Hepatocyte (in vitro differentiated cells): ENCODE measurements around the gene PPP1R1C. TPM values are rescaled to one million over a fixed set of nuclear protein-coding genes. Genes with fewer than 3 reads are reported as not detected.
"Not testable (repeated sequence)": the region's sequence is repeated elsewhere in the genome, so short reads cannot be mapped to it uniquely, and the experiment has no call there.

ENCODE experiments used
- DNase-seq: peaks from one replicate; pipeline ENCODE4 v3.0.0-alpha.2; 2016; ENCODE audit warnings: low spot score
- H2AFZ ChIP-seq: fragments of 200-600 bp; sonication (generic); 2 replicates; pipeline ENCODE4 v1.6.0; 2016; ENCODE audit warnings: antibody characterized with exemption, mild to moderate bottlenecking
- H3K27ac ChIP-seq: fragments of 200-600 bp; sonication (generic); 2 replicates; pipeline ENCODE4 v1.5.1; 2016; ENCODE audit warnings: mild to moderate bottlenecking
- H3K27me3 ChIP-seq: fragments of 200-600 bp; sonication (generic); 2 replicates; pipeline ENCODE4 v1.6.1; 2016
- H3K36me3 ChIP-seq: fragments of 200-600 bp; sonication (generic); replicated peaks from 2 replicates; pipeline ENCODE4 v1.5.1; 2016; ENCODE audit warnings: low read depth; ENCODE audit not compliant: insufficient read depth
- H3K4me1 ChIP-seq: fragments of 200-600 bp; sonication (generic); 2 replicates; pipeline ENCODE4 v1.5.1; 2016; ENCODE audit warnings: mild to moderate bottlenecking, moderate library complexity; ENCODE audit not compliant: insufficient read depth
- H3K4me2 ChIP-seq: fragments of 200-600 bp; sonication (generic); 2 replicates; pipeline ENCODE4 v1.6.0; 2016
- H3K4me3 ChIP-seq: fragments of 200-600 bp; sonication (generic); 2 replicates; pipeline ENCODE4 v1.5.1; 2016; ENCODE audit warnings: mild to moderate bottlenecking
- H3K79me2 ChIP-seq: fragments of 200-600 bp; sonication (generic); 2 replicates; pipeline ENCODE4 v1.6.0; 2017; ENCODE audit warnings: mild to moderate bottlenecking
- H3K9me2 ChIP-seq: fragments of 200-600 bp; sonication (generic); replicated peaks from 2 replicates; pipeline ENCODE4 v1.6.0; 2017; ENCODE audit warnings: mild to moderate bottlenecking; ENCODE audit not compliant: insufficient read depth
- H3K9me3 ChIP-seq: fragments of 200-600 bp; sonication (generic); 2 replicates; pipeline ENCODE4 v1.5.1; 2016; ENCODE audit warnings: low read depth, mild to moderate bottlenecking
- H4K20me1 ChIP-seq: fragments of 200-600 bp; sonication (generic); 2 replicates; pipeline ENCODE4 v1.6.0; 2016; ENCODE audit warnings: mild to moderate bottlenecking; ENCODE audit not compliant: insufficient read depth, poor library complexity, severe bottlenecking
- EZH2 ChIP-seq: fragments of 200-600 bp; sonication (generic); IDR thresholded peaks from 2 replicates; pipeline ENCODE4 v1.6.1; 2016; ENCODE audit warnings: antibody characterized with exemption, mild to moderate bottlenecking, borderline replicate concordance
- EZH2phosphoT487 ChIP-seq: fragments of 200-600 bp; sonication (generic); IDR thresholded peaks from one replicate; pipeline ENCODE4 v1.6.1; 2018; ENCODE audit warnings: antibody characterized with exemption, mild to moderate bottlenecking, low read depth, moderate library complexity; ENCODE audit not compliant: unreplicated experiment, severe bottlenecking
- whole genome bisulfite sequencing: methylation state at CpG from one replicate; pipeline ENCODE4 v1.1.6; 2016; ENCODE audit warnings: low lambda C conversion rate; ENCODE audit errors: missing lambda C conversion rate; 5-methylcytosine and 5-hydroxymethylcytosine counted together
- polyA plus RNA-seq: library from polyadenylated mRNA; unstranded; fragments of >200 nt; fragmentation: Nextera tagmentation; extraction: Ambion mirVana; gene quantifications from 2 replicates; pipeline ENCODE4 v1.2.1, GENCODE V29; 2016
- total RNA-seq: library from RNA; depleted of rRNA; stranded (reverse); fragments of >200 nt; gene quantifications from 2 replicates; pipeline ENCODE4 v1.2.3, GENCODE V29; 2014
- TF ChIP-seq, protein P1 (sequence below): fragments of 200-600 bp; sonication (generic); IDR thresholded peaks from 2 replicates; pipeline ENCODE4 v1.5.1; 2016; ENCODE audit warnings: antibody characterized with exemption, mild to moderate bottlenecking; ENCODE audit not compliant: poor library complexity

PPP1R1C gene
- total and polyA plus RNA-seq, 2 experiments from 2014 or later, result 8.4 to 10.7 TPM

DNA sequence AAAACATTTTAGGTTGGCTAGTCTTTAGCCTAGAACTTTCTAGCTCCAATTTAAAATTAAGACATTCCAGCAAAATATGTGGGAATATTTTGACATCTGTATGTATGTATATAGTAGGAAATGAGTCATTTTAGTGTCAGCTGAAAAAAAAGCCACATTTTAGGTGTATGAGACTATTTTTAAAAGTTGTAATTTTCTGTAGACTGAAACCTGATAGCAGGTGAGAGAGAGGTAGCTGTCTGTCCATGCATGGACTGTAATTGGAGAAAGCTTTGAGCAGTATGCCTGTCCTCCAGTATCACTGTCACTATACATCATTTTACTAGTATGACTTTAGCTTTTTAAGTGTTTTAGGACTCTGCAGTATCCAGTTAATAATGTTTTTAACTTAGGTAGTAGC is 26.1 kb upstream of the PPP1R1C start:
- Histone ChIP-seq H3K9me2 (no peaks in the 10 kb centered on the region), H3K27me3 (no peaks in the 10 kb centered on the region), H4K20me1 (no peaks in the 10 kb centered on the region), H3K36me3 (no peaks in the 10 kb centered on the region), H3K27ac (no peak overlapping the region), H3K4me3 (no peak overlapping the region), H3K4me1 (peaks cover 3% of the 10 kb centered on the region), H3K4me2 (no peak overlapping the region), H3K79me2 (no peaks in the 10 kb centered on the region), H2AFZ (no peak overlapping the region), H3K9me3 (no peaks in the 10 kb centered on the region)
- TF ChIP-seq EZH2phosphoT487, result no peak
- TF ChIP-seq, protein P1, sequence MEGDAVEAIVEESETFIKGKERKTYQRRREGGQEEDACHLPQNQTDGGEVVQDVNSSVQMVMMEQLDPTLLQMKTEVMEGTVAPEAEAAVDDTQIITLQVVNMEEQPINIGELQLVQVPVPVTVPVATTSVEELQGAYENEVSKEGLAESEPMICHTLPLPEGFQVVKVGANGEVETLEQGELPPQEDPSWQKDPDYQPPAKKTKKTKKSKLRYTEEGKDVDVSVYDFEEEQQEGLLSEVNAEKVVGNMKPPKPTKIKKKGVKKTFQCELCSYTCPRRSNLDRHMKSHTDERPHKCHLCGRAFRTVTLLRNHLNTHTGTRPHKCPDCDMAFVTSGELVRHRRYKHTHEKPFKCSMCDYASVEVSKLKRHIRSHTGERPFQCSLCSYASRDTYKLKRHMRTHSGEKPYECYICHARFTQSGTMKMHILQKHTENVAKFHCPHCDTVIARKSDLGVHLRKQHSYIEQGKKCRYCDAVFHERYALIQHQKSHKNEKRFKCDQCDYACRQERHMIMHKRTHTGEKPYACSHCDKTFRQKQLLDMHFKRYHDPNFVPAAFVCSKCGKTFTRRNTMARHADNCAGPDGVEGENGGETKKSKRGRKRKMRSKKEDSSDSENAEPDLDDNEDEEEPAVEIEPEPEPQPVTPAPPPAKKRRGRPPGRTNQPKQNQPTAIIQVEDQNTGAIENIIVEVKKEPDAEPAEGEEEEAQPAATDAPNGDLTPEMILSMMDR, result no peak
- no peak for TF ChIP-seq EZH2
- DNase-seq, result no peak

DNA sequence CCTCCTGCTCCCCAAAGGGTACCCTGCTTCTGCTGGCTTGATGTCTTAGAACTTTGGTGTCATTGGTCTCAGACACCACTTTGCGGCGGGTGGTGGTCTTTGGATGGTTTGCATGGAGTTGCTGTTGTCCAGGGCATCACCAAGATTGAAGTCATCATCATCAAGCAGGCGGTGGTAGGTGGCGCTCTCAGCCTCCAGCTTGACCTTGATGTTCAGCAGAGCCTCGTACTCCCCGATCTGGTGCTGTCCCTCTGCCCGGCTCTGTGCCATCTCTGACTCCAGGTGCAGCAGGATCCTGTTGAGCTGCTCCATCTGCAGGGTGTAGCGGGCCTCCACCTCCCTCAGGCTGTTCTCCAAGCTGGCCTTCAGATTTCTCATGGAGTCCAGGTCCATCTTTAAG is 24.5 kb upstream of the PPP1R1C start:
- not testable (repeated sequence) for H3K27ac ChIP-seq, H3K4me2 ChIP-seq, H3K4me3 ChIP-seq, H4K20me1 ChIP-seq, H2AFZ ChIP-seq, H3K9me3 ChIP-seq, DNase-seq, H3K4me1 ChIP-seq, H3K36me3 ChIP-seq, H3K9me2 ChIP-seq, H3K27me3 ChIP-seq, H3K79me2 ChIP-seq
- 98% methylated on average over 8 of the region's 8 CpGs for WGBS

DNA sequence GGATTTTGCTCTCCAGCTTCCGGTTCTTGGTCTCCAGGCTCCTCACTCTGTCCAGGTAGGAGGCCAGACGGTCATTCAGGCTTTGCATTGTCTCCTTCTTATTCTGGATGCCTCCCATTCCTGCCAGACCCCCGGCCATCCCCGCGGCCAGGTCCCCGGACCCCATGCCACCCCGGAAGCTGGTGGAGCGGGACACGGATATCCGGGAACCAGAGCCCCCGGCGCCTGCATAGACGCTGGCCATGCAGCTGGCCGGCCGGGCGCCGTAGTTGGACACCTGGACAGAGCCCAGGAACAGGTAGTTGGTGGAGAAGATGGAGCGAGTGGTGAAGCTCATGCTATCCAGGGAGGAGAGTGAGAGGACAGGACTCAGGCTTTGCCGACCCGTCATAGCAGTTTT is 23.5 kb upstream of the PPP1R1C start:
- no peaks in the 10 kb centered on the region for H3K36me3 ChIP-seq
- H2AFZ ChIP-seq, result no peak overlapping the region
- H3K4me3 ChIP-seq, result no peak overlapping the region
- no peak overlapping the region for H3K27ac ChIP-seq
- no peaks in the 10 kb centered on the region for H4K20me1 ChIP-seq
- no peak for DNase-seq
- TF ChIP-seq, protein P1, result no peak
- no peak for TF ChIP-seq EZH2phosphoT487
- no peak for TF ChIP-seq EZH2
- H3K9me3 ChIP-seq, result no peaks in the 10 kb centered on the region
- no peaks in the 10 kb centered on the region for H3K9me2 ChIP-seq
- WGBS, result 96% methylated on average over 14 of the region's 20 CpGs
- no peak overlapping the region for H3K4me2 ChIP-seq
- H3K4me1 ChIP-seq, result no peaks in the 10 kb centered on the region
- no peaks in the 10 kb centered on the region for H3K27me3 ChIP-seq
- no peaks in the 10 kb centered on the region for H3K79me2 ChIP-seq

DNA sequence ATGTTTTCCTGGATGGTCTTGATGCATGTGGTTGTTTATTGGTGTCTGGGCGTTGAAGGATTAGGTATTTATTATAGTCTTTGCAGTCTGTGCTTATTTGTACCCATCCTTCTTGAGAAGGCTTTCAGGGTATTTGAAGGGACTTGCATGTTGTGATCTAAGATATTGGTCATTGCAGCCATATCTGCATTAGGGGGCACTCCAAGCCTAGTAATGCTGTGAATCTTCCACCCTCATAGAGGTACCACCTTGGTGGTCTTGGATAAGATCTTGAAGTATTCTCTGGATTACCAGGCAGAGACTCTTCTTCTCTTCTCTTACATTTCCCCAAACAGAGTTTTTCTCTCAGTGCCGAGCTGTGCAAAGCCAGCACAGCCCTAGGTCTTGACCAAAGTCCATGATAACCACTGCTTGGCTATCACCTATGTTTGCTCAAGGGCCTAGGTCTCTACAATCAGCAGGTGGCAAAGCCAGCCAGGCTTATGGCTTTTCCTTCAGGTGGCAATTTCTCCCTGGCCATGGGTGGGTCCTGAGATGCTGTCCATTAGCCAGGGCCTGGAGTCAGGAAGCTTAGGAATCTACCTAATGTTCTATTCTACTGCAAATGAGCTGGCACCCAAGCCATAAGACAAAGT is 15.4 kb upstream of the PPP1R1C start:
- Histone ChIP-seq H3K27ac (no peak overlapping the region), H4K20me1 (no peaks in the 10 kb centered on the region), H3K36me3 (no peaks in the 10 kb centered on the region), H3K79me2 (no peaks in the 10 kb centered on the region), H3K27me3 (no peaks in the 10 kb centered on the region), H2AFZ (no peak overlapping the region), H3K4me1 (no peaks in the 10 kb centered on the region), H3K9me3 (no peaks in the 10 kb centered on the region), H3K4me3 (no peak overlapping the region), H3K4me2 (no peak overlapping the region), H3K9me2 (no peaks in the 10 kb centered on the region)
- TF ChIP-seq EZH2 (no peak), EZH2phosphoT487 (no peak)
- TF ChIP-seq, protein P1, result no peak
- DNase-seq, result peak; percentile 19
- 85% methylated on average over 2 of the region's 2 CpGs for WGBS
